VCaP (cell line): ENCODE measurements around the gene MASP1.

Experiments
- H3K27ac ChIP-seq: fragments of 450-650 bp; 2 replicates; pipeline ENCODE4 v1.5.1; 2017
- TF ChIP-seq, protein P1 (sequence below): fragments of 450-650 bp; conservative IDR thresholded peaks from 2 replicates; pipeline ENCODE4 v1.5.1; 2017; ENCODE audit warnings: mild to moderate bottlenecking, moderate library complexity

MASP1 gene

DNA sequence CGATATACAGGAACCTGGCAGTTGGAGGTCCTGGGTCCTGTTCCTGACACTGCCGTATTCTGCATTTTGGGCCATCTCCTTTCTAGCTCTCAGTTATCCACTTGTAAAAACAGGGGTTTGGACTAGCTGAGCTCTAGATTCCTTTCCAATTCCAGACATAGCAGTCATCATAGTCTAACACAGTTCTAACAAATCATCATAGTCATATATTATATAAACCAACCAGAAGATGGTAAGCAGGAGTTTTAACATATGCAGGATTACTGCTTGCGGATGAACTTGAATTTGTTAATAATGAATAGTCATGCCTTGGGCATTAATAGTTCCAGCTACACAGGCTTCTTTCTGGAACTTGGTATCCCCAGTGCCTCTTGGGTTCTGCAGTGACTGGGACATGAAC is 26.6 kb downstream of the MASP1 start:
- TF ChIP-seq, protein P1, sequence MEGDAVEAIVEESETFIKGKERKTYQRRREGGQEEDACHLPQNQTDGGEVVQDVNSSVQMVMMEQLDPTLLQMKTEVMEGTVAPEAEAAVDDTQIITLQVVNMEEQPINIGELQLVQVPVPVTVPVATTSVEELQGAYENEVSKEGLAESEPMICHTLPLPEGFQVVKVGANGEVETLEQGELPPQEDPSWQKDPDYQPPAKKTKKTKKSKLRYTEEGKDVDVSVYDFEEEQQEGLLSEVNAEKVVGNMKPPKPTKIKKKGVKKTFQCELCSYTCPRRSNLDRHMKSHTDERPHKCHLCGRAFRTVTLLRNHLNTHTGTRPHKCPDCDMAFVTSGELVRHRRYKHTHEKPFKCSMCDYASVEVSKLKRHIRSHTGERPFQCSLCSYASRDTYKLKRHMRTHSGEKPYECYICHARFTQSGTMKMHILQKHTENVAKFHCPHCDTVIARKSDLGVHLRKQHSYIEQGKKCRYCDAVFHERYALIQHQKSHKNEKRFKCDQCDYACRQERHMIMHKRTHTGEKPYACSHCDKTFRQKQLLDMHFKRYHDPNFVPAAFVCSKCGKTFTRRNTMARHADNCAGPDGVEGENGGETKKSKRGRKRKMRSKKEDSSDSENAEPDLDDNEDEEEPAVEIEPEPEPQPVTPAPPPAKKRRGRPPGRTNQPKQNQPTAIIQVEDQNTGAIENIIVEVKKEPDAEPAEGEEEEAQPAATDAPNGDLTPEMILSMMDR, result no peak
- H3K27ac ChIP-seq, result no peak overlapping the region

DNA sequence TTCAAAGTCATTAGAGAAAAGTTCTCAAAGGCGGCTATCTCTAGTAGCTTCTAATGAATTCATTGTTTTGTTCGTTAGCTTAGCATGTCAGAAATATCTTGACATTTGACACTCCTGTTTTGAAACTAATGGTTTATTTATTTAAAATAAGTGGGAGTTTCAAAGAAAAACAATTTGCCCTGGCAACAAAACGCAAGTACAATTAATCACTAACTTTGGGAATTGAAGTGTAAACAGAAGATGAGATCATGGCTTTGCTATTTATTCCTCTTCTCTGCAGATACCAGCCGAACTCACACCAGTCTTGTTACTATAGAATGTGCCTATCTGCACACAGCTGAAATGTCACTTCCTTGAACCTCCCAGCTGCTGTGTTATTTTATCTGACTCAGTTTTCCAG is 27.5 kb downstream of the MASP1 start:
- TF ChIP-seq, protein P1, result no peak
- H3K27ac ChIP-seq, result no peak overlapping the region

DNA sequence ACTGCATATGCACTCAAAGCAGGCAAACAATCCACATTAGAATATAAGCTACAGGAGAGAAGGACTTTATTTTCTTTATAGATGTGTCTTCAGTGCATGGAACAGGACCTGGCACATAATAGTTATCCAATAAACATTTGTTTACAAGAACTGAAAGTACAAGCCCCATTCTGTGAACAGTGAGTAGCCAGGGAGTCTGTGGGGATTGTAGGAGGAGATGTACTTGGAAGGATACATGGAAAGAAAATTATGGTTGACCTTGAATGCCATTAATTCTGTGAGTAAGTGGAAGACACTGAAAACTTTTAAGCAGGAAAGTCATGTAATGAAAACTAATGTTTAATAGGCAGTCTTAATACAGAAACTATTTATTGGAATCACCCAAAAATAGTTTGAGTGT is 28.3 kb downstream of the MASP1 start:
- TF ChIP-seq, protein P1, result no peak
- H3K27ac ChIP-seq, result no peak overlapping the region

DNA sequence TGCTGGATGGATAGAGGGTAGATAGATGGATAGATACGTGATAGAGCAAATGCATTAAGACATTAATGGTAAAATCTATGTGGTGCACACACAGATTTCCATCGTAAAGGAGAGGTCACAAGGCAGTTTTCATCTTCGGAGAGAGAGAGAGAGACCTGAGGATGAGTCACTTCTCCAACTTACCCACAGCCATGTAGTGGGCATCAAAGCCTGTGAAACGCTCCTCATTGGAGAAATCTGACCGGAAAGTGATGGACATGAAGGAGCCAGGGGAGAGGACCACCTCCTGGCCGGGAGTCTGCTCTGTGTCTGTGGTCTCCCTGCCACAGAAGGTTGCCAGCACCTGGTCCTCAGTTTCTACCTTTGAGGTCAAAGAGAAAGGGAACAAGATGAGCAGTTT is 29.2 kb downstream of the MASP1 start:
- H3K27ac ChIP-seq, result no peak overlapping the region
- TF ChIP-seq, protein P1, result no peak

DNA sequence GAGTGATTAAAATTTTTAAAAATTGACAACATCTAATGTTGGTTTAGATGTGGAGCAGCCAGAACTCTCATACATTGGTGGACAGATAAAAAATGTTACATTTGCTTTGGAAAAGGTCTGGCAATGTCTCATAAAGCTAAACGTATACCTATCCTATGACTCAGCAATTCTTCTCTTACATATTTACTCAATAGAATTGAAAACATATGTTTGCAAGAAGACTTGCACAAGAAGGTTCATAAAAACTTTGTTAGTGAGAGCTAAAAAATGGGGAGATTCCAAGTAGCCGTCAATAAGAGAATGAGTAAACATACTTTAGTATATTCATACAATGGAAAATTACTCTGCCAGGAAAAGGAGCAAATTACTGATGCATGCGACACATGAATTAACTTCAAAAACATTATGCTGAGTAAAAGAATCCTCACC is 30.0 kb downstream of the MASP1 start:
- TF ChIP-seq, protein P1, result no peak
- no peak overlapping the region for H3K27ac ChIP-seq

DNA sequence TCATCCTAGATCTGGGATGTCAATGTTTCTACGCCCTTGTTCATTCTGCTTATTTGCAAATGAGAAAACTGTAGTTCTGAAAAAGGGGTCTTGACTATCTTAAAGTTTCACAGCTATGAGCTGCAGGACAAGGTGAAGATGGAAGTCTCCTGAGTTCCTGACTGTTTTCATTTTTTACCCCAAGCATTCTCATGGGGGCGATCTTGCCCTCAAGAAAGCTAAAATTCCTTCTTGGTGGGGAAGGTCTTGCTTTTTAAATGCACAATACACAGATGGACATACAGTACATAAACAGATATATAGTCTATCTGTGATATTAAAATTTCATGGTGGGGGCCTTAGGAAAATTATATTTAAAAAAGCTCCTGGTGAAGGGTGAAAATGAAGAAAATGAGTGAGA is 32.4 kb downstream of the MASP1 start:
- TF ChIP-seq, protein P1, result no peak
- H3K27ac ChIP-seq, result no peak overlapping the region

DNA sequence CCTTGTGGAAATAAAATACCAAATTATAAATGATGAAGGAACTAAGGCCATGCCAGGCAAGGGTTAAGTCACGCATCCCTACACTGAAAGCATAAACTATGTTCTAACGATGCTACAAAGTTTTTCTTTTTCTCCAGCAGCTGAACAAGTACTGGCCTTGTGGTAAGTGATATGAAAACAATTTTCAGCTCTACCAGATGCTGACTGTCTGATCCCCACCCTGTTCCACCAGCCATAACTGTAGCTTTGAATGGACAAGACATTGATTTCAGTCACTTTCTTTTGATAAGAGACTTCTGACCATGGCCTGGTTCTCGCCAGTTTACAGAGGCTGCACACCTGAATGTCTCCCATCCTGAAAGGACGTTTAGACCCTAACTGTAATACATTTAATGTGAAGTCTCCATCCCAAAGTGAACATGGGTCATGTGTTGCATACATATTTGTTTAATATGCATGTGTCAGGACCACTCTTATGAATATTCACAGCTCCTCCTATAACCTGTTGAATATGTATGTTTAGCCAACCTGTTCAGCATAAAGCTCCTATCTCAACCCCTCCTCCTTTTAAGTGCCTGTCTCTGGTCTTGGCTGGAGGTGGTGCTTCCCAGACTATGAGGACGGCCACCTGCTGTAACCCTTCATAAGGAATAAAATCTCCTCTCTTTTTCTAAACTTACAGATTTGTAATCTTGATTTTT is 33.4 kb downstream of the MASP1 start:
- no peak overlapping the region for H3K27ac ChIP-seq
- TF ChIP-seq, protein P1, result no peak
